ENCODE results near the gene GFOD1. TPM values are rescaled to one million over a fixed set of nuclear protein-coding genes. Genes with fewer than 3 reads are reported as not detected.
"Not testable (repeated sequence)": the region's sequence is repeated elsewhere in the genome, so short reads cannot be mapped to it uniquely, and the experiment has no call there.

The GFOD1 gene
- total RNA-seq, 4 donors from 2014 or later: 16.1 to 30.7 (median 22.9) TPM

DNA sequence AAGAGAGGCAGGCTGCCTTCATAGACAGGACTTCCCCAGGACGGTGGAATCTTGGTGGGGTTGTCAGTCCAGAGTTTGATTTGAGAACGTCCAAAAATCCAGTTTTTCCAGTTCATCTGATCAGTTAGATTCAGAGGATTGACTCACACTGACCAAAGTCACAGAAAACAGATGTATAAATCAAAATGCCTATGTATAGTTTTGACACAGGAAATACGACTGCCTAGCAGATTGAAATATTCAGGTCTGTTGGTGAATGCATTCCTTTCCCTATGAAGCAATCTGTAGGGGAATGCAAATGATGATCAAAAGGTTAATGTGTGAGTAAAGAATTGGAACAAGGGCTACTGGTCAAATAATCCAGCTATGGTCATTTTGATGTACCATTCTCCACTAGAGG, 29.7 kb upstream of the GFOD1 start:
- 28 to 46% methylated on average over 3 of the region's 3 CpGs for WGBS, 2 donors
- intact Hi-C loops (cut with DNase I): no loop called here
- Histone ChIP-seq H3K27ac (no peak overlapping the region), H3K36me3 (no peaks in the 10 kb centered on the region), H3K9me3 (no peaks in the 10 kb centered on the region), H3K4me1 (no peaks in the 10 kb centered on the region), H3K4me3 (no peak overlapping the region), H3K27me3 (no peaks in the 10 kb centered on the region)
- TF ChIP-seq CTCF (IDR thresholded peaks at IDR 0.05): no peak
- no peak for TF ChIP-seq POLR2A (IDR thresholded peaks at IDR 0.05)
- no peak for DNase-seq

- WGBS, 2 donors: 72 to 83% methylated on average over 1 to 2 of the region's 3 CpGs
- Histone ChIP-seq H3K9me3 (no peaks in the 10 kb centered on the region), H3K4me1 (peaks cover 0 to 6% (median 0%) of the 10 kb centered on the region in 3 donors), H3K27ac (no peak overlapping the region), H3K27me3 (no peaks in the 10 kb centered on the region), H3K36me3 (no peaks in the 10 kb centered on the region), H3K4me3 (no peak overlapping the region)
- TF ChIP-seq CTCF (IDR thresholded peaks at IDR 0.05) (no peak), POLR2A (IDR thresholded peaks at IDR 0.05) (no peak)
- intact Hi-C loops (cut with DNase I): no loop called here
- no peak for DNase-seq
Measured at GRCh38 chr6:13515912-13516311, 28.5 kb upstream of the GFOD1 start.

GRCh38 chr6:13513626-13514502, 26.5 kb upstream of the GFOD1 start:
- no peak for DNase-seq
- WGBS, 2 donors: 76 to 77% methylated on average over 16 of the region's 16 CpGs
- TF ChIP-seq POLR2A (IDR thresholded peaks at IDR 0.05) (no peak), CTCF (IDR thresholded peaks at IDR 0.05) (no peak)
- Histone ChIP-seq H3K4me1 (peaks cover 0 to 19% (median 7%) of the 10 kb centered on the region in 3 donors), H3K36me3 (no peaks in the 10 kb centered on the region), H3K27me3 (no peaks in the 10 kb centered on the region), H3K27ac (no peak overlapping the region), H3K9me3 (no peaks in the 10 kb centered on the region), H3K4me3 (no peak overlapping the region)
- intact Hi-C loops (cut with DNase I): no loop called here

- intact Hi-C loops (cut with DNase I): no loop called here
- H3K4me3 ChIP-seq: no peak overlapping the region
- no peaks in the 10 kb centered on the region for H3K36me3 ChIP-seq
- no peak for DNase-seq
- TF ChIP-seq CTCF (IDR thresholded peaks at IDR 0.05) (no peak), POLR2A (IDR thresholded peaks at IDR 0.05) (no peak)
- WGBS, 2 donors: 84 to 93% methylated on average over 9 of the region's 9 CpGs
- H3K4me1 ChIP-seq: peaks cover 0 to 29% (median 12%) of the 10 kb centered on the region in 3 donors
- no peak overlapping the region for H3K27ac ChIP-seq
- no peaks in the 10 kb centered on the region for H3K27me3 ChIP-seq
- no peaks in the 10 kb centered on the region for H3K9me3 ChIP-seq
Measured at GRCh38 chr6:13512900-13513299, 25.5 kb upstream of the GFOD1 start.

DNA sequence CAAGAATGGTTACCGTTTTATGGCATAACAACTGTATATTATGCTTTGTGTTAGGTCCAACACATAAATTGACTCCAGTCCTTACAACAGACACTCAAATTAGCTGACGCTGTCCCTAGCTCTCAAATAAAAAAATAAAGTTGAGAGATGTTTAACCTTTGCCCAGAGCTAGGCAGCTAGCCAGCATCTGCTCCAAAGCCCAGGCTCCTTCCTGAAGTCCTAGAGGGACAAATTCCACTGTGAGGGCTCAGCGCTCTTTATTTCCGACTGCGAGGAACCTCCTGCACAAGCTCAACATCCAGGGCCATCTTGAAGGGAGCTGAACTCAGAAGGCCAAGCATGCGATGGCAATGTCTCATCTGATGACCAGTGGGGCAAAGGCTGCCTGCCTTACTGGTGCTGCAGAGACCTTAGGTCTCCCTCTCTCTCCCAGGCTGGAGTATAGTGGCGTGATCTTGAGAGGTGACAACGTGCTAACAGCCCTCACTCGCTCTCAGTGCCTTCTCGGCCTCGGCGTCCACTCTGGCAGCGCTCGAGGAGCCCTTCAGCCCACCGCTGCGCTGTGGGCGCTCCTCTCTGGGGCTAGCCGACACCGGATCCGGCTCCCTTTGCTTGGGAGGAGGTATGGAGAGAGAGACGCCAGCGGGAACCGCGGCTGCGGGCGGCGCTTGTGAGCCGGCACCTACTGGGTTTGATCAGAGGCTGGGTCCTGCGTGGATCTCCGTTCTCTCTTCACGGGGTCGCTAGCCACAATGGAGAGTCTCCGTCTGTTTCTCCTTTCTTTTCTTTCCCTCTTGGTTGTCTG, 24.7 kb upstream of the GFOD1 start:
- TF ChIP-seq POLR2A (IDR thresholded peaks at IDR 0.05): no peak
- TF ChIP-seq CTCF (IDR thresholded peaks at IDR 0.05): no peak
- Histone ChIP-seq H3K27me3 (no peaks in the 10 kb centered on the region), H3K27ac (no peak overlapping the region), H3K4me1 (peaks cover 0 to 35% (median 12%) of the 10 kb centered on the region in 3 donors), H3K9me3 (no peaks in the 10 kb centered on the region), H3K36me3 (no peaks in the 10 kb centered on the region), H3K4me3 (no peak overlapping the region)
- 82 to 86% methylated on average over 9 to 12 of the region's 33 CpGs for WGBS, 2 donors
- intact Hi-C loops (cut with DNase I): no loop called here
- DNase-seq: no peak

GRCh38 chr6:13511141-13511571, 23.8 kb upstream of the GFOD1 start:
- 93 to 100% methylated on average over 3 to 6 of the region's 37 CpGs for WGBS, 2 donors
- peaks cover 0 to 41% (median 12%) of the 10 kb centered on the region in 3 donors for H3K4me1 ChIP-seq
- intact Hi-C loops (cut with DNase I); H3K27me3 ChIP-seq; H3K27ac ChIP-seq; H3K9me3 ChIP-seq; H3K4me3 ChIP-seq; DNase-seq; H3K36me3 ChIP-seq: not testable (repeated sequence)

DNA sequence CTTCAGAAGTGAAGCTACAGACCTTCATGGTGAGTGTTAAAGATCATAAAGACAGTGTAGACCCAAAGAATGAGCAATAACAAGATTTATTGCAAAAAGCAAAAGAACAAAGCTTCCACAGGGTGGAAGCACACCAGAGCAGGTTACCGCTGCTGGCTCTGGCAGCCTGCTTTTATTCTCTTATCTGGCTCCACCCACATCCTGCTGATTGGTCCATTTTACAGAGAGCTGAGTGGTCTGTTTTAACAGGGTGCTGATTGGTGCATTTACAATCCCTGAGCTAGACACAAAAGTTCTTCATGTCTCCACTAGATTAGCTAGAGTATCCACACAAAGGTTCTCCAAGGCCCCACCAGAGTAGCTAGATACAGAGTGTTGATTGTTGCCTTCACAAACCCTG, 23.0 kb upstream of the GFOD1 start:
- H3K4me3 ChIP-seq; H3K36me3 ChIP-seq; intact Hi-C loops (cut with DNase I); H3K27me3 ChIP-seq; H3K27ac ChIP-seq; DNase-seq; H3K9me3 ChIP-seq: not testable (repeated sequence)
- 92 to 100% methylated on average over 1 of the region's 1 CpG for WGBS, 2 donors
- H3K4me1 ChIP-seq: peaks cover 0 to 44% (median 12%) of the 10 kb centered on the region in 3 donors

All from esophagus squamous epithelium (tissue), 5 donors.